HG02973 (cell line): ENCODE data around the gene CREB1.
"Not testable (repeated sequence)": the region's sequence is repeated elsewhere in the genome, so short reads cannot be mapped to it uniquely, and the experiment has no call there.

ENCODE experiments used
- ATAC-seq: cut with Tn5 transposase; IDR thresholded peaks from one replicate; pipeline ENCODE4 v1.9.1; 2021; ENCODE audit warnings: moderate library complexity; ENCODE audit not compliant: unreplicated experiment

The CREB1 gene

GRCh38 chr2:207529330-207530159, at the start of gene CREB1:
TSS of gene CREB1 (plus strand) at chr2:207529962. CDS start at chr2:207555636, 25,674 bp downstream.
- ATAC-seq: peak; percentile 84

- no peak for ATAC-seq
Observed at GRCh38 chr2:207480521-207481040, 49.2 kb upstream of the CREB1 start.

DNA sequence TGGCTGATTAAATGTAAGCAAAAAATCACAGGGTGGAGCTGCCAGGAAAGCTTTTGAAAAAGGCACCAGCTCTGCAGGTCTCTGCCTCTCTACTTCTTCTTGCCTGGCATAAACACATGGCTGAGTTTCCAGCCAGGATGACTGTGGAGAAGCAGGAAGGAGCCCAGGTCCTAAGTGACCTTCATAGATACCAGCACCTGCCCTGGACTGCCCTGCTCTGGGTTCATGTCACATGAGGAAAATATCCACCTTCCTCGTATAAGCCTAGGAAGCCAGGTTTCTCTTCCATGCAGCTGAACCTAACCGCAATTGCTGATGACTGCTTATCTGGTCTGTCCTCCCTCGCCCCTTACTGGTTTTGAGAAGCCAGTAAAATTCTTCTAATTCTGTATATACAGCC, 47.8 kb upstream of the CREB1 start:
- ATAC-seq: no peak

DNA sequence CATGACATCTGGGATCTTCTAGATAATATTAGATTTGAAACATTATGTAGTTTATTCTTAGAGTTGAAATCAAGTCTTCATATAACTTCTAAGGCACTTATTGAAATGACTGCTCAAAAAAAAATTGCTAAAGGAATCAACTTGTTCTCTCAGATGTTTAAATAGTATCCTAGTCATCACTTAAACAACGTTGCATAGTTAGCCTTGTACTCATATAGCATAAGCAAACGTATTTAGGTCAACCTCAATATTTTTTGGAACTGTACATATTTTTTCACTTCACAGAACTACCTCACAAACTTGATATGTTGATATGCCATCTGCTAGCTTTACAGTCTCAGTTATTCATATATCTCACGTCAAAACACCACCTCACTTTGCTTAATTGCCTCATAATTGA, 47.1 kb upstream of the CREB1 start:
- ATAC-seq: no peak

DNA sequence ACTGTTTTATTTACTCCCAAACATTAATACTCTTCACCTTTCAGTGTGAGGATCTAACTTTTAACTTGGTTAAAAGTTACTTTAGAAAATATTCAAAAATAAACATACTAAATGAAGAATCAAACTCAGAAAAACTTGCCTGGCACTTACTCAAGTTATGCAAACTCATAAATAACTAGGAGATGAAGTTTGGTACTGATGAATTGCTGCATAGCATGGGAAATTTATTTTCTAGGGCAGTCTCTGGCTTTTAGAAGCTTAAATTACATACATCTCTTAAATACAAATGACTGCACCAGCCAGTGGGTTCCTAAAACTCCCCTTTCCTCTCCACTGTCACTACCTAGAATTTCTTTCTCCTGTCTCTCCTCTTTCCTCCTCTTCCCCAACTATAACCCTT, 46.7 kb upstream of the CREB1 start:
- ATAC-seq: no peak

- ATAC-seq: no peak
Observed at GRCh38 chr2:207483477-207483876, 46.3 kb upstream of the CREB1 start.

GRCh38 chr2:207484444-207485391, 45.0 kb upstream of the CREB1 start:
- peak; percentile 68 for ATAC-seq

DNA sequence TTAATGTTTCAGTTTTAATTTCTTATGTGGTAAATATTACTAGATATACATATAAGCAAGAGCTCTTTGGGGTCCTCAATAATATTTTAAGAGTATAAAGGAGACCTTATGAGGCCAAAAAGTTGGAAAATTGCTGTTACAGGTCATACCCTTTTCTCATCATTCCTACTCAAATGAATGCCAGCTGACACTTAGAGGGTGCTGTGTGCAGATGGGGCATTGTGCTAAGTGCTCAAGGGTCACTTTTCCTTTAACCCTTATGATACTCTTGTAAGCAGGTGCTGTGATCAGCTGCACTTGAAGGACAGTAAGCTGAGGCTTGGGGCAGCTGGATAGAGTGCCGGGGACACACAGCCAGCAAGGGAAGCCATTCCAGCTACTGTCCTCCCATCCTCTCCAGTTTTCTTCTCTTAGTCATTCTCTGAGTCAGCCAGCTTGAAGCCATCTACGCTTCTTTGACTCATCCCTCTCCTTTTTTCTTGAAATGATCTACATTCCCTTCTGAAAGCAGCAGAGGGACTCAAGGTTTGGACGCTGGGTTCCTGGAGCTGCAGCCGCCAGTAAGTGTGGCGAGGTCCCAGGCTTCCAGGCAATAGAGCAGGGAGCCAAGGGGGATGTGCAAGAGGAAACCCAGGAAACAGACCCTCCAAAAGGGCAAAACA, 42.0 kb upstream of the CREB1 start:
- no peak for ATAC-seq

DNA sequence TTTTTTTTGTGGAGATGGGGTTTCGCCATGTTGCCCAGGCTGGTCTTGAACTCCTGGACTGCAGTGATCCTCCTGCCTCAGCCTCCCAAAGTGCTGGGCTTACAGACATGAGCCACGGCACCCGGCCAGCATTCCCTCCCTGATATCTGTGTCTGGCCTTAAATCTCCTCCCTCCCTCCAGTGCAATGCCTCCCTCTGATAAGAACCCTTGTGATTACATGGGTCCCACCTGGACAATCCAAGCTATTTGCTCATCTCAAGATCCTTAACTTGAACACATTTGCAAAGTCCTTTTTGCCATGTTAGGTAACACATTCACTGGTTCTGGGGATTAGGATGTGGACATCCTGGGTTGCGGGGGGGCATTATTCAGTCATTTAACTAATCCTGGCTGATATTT, 40.5 kb upstream of the CREB1 start:
- no peak for ATAC-seq

- ATAC-seq: no peak
Observed at GRCh38 chr2:207490441-207490840, 39.3 kb upstream of the CREB1 start.

DNA sequence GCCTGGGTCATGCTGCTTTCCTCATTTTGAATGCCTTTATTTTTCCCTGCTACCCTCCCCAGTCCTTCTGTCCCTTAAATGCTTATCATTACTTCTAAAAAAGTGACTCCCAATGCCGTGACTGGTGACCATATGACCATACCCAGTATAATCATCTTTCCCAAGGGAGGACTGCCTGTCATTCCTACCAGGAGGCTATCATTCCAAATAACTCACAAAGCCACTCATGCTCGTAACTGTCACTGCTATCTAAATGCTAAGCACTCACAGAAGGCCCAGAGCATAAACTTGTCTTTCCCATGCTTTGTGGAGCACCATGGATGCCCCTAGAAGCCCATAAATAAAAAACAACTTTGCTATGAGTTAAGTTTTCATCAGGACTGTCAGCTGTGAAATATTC, 38.7 kb upstream of the CREB1 start:
- ATAC-seq: no peak

DNA sequence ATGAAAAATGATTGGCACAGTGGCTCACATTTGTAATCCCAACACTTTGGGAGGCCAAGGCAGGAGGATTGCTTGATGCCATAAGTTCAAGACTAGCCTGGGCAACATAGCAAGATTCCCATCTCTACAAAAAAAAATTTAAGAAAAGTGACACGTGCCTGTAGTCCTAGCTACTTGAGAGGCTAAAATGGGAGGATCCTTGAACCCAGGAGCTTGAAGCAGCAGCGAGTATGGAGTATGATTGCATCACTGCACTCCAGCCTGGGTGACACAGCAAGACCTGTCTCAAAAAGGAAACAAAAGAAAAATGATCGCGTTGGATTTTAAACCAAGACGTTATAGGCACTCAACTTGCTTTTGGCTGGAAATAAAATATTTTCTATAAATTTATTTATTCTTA, 37.8 kb upstream of the CREB1 start:
- no peak for ATAC-seq

DNA sequence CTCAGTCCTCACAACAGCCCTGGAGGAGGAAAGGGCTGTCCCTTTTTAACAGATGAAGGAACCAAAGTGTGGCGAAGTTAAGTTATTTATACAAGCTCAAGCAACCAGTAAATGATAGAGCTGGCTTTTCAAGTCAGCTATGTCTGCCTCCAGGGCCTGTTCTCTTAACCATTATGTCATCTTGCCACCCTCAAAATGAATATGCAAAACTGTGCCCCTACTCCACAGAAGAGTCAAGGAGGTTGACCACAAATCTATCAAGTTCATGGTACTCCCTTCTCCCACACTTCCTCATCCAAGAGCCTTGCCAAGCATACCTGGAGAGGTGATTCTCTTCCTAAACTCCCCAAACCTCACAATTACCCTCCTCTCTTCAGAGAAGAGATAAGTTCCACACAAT, 37.3 kb upstream of the CREB1 start:
- no peak for ATAC-seq

DNA sequence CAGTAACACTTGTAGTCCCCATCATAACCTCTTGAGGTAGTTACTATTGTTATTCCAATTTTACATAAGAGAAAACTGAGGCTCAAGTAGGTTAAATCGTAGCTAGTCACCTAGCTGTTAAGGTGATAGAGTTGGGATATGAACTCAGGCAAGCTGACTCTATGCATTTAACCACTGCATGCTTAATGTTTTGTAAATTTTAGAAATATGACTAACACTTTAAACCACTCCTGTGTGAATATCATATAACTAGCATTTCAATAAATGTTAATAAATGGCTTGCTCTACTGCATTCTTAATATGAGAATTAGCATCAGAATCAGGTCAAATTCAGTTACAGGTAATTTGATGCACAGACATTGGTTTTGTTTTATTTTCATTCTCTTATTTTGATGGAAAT, 35.6 kb upstream of the CREB1 start:
- ATAC-seq: no peak

DNA sequence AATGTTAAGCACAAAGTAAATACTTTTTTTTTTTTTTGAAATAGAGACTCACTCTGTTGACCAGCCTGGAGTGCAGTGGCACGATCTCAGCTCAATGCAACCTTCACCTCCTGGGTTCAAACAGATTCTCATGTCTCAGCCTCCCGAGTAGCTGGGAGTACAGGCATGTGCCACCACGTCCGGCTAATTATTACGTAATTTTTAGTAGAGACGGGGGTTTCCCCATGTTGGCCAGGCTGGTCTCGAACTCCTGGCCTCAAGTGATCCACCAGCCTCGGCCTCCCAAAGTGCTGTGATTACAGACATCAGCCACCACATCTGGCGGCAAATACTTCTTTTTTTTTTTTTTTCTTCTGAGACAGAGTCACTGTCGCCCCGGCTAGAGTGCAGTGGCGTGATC, 32.8 kb upstream of the CREB1 start:
- not testable (repeated sequence) for ATAC-seq

DNA sequence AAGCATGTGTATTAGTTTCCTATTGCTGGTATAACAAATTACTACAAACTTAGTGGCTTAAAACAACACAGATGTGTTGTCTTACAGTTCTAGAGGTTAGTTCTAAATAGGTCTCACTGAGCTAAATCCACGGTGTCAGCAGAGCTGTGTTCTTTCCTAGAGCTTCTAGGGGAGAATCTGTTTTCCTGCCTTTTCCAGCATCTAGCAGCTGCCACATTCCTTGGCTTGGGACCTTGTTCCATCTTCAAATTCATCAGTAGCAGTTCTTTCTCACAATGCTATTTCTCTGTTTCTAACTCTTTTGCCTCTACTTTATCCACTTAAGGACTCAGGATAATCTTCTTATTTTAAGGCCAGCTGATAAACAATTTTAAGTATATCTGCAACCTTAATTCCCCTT, 32.2 kb upstream of the CREB1 start:
- no peak for ATAC-seq

GRCh38 chr2:207498427-207498826, 31.3 kb upstream of the CREB1 start:
- no peak for ATAC-seq

DNA sequence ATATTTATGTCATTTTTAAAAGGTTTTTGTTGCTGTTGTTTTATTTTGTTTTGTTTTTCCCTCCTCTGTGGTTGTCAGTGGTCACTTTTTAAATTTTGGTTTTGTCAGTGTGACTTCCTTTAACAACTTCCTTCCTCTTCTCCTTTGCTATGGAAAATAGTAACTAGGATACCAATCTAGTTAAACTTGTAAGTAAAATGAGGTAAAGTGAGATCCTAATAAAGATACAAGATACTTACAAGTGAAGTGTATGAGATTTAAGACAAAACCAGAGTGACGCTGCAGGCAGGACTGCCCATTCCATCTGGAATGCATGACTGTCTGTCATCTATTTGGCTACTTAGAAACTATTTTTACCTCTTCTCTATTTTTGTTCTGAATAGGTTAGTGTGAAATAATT, 30.6 kb upstream of the CREB1 start:
- ATAC-seq: no peak

DNA sequence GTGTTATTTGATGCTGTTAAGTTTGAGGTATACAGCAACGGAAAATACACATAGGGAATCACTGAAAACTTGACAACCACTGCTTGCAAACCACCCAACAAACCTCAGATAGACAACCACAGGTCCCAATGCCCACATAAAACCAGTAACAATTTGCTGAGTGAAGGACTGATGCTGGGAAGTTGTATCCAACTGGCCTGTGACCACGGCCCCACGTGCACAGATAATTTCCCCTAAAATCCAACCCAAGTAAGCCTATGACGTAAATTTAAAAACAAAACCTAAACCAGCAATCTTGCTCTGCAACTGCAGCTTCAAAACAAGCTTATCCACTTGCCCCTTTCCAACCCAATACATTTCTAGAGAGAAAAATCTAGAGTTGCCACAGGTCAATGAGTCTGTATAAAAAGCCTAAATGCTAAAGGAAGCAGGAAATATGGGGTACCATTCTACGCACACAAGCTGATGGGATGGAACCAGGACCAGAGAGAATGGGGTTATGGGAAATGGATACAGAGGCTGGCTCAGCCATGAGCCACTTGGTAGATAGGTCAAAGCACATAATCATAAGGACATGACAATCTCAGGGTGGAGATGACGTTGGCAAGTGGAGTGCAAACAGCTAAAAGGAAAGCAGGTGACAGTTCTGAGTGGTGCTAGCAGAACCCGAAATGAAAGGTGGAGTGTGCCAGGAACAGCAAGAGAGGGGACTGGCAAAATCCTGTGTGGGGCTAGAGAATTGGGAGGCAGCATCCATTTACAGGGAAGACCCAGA, 27.8 kb upstream of the CREB1 start:
- no peak for ATAC-seq

DNA sequence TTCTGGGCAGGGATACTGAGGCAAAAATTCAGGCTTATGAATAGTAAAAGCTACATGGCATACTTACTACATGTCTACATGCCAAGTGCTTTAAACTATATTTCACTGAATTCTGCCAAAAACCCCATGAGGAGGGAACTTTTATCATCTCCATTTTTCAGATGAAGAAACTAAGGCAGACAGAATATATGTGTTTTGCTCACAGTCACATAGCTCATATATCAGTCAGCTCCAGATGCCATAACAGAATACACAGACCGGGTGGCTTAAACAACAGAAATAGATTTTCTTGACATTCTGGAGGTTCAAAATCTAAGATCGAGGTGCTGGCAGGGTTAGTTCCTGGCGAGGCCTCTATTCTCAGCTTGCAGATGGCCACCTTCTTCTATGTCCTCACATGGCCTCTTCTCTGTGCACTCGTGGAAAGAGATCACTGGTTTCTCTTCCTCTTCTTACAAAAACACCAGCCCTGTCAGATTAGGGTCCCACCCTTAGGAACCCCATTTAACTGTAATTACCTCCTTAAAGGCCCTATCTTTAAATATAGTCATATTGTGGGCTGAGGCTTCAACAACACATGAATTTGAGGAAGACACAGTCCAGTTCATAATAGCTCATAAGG, 27.1 kb upstream of the CREB1 start:
- ATAC-seq: peak; percentile 42
